Stimulated activated CD8-positive, alpha-beta memory T cell treated with anti-CD3 and anti-CD28 coated beads, Interleukin-12 subunit alpha, Interleukin-12 subunit beta, amount 100 ng/mL, for 4 hours (primary cell): ENCODE measurements around the gene PLCD3.

ENCODE experiments used
- DNase-seq: peaks from one replicate; pipeline ENCODE4 v3.0.0-alpha.2; 2020; ENCODE audit warnings: low read depth

PLCD3 gene

GRCh38 chr17:45067637-45068036, 64.7 kb downstream of the PLCD3 start:
- DNase-seq = no peak

GRCh38 chr17:45063198-45063597, 69.1 kb downstream of the PLCD3 start:
- no peak for DNase-seq

GRCh38 chr17:45061606-45062205, 70.6 kb downstream of the PLCD3 start:
- no peak for DNase-seq

- peak; percentile 87 for DNase-seq
These were observed 71.3 kb downstream of the PLCD3 start, which contains the start of gene NMT1 for GRCh38 chr17:45060797-45061605. NMT1 (plus strand) TSS chr17:45061317; CDS start chr17:45061330, 13 bp downstream.

- no peak for DNase-seq
These were observed 71.9 kb downstream of the PLCD3 start for GRCh38 chr17:45060382-45060796.
